ENCODE data around the gene SAMD4A.
A peak's percentile ranks its signal among the peaks of the same experiment; 100 is the strongest.

SAMD4A gene

GRCh38 chr14:54809767-54810166 is 242.8 kb downstream of the SAMD4A start:
- DNase-seq = no peak

DNA sequence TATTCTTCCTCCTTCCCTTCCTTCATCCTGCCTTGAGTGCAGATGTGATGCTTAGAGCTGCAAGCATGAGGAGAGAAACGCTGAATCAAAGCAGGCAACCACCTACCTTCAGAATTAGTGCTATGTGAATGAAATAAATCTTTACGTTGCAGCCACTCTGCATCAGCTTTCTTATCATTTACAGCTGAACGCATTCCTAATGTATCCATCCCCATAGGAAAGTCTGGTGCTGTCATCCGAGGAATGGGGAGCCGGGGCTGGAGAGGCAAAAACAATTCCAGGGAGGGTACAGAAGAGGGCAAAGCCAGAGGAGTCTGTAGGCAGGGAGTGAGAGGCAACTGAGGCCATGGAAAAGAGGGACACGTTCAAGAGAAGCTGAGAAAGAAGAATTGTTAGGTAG is 245.7 kb downstream of the SAMD4A start:
- DNase-seq = no peak

- no peak for DNase-seq
These were observed 246.2 kb downstream of the SAMD4A start for GRCh38 chr14:54813081-54813480.

DNA sequence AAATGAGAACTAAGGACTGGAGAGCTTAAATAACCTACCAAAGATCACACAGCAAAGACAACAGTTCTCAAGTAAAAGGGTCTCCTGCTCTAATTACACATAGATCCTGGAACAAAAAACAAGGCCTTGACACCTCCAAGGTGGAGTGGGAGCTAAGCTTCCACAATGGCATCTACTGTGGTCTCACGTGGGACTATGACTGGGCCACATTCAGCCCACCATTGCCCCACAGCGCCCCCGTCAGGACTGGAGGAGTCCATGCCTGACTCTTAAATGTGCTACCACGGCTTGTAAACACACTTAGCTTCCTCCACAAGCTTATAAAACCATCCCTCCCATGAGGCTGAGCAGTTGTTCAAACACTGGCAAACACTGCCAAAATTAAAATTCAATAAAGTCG is 247.1 kb downstream of the SAMD4A start:
- no peak for DNase-seq

GRCh38 chr14:54815016-54815415 is 248.1 kb downstream of the SAMD4A start:
- DNase-seq = peak; percentile 78

DNA sequence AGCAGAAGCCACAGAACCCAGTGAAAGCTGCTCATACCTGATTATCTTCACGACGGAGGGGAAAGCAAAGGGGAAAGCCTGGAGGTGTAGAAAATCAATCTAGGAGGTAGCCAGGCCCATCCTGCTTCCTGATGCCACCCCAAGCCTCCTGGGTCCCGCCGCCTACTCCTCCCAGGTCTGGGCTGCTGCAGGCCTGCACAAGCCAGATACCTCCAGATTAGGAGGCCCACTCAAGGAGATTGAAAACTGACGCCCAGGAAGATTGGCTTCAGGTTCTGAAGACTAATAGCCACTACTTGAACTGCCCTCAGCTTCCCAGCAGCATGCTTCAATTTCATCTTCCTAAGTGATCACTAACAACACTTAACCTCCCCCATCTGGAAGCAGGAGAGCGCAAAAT is 248.6 kb downstream of the SAMD4A start:
- DNase-seq = no peak

DNA sequence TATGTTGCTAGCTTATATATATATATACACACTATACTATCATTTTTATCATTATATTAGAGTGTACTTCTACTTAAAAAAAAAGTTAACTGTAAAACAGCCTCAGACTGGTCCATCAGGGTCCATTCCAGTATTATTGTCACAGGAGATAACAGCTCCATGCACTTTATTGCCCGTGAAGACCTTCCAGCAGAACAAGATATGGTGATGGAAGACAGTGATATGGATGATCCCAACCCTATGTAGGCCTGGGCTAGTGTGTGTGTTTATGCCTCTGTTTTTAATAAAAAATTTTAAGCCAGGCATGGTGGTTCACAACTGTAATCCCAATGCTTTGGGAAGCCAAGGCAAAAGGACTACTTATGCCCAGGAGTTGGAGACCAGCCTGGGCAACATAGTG is 249.5 kb downstream of the SAMD4A start:
- DNase-seq = no peak

DNA sequence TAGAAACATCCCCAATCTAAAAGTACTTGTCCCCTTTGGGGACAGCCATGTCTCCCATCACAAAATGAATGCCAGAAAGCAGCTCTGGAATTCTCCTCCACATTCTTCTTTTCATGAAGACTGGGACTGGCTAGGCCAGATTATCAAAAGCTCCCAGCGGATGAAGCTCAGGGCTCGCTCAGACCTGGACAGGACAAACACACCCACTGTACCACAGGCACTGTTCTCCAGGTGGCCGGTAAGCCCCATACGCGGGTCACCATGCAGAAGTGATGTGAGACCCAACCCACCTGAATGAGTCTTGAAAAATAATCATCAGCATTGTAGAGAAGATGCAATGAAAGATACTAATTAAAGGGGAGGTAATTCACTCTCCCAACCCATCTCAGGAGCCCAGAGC is 250.6 kb downstream of the SAMD4A start:
- DNase-seq = no peak

- DNase-seq = no peak
These were observed 251.5 kb downstream of the SAMD4A start for GRCh38 chr14:54818201-54819133.

- no peak for DNase-seq
These were observed 255.8 kb downstream of the SAMD4A start for GRCh38 chr14:54822685-54823084.

GRCh38 chr14:54823757-54824549 is 257.0 kb downstream of the SAMD4A start:
- no peak for DNase-seq

- DNase-seq = no peak
These were observed 261.1 kb downstream of the SAMD4A start for GRCh38 chr14:54828037-54828436.

- DNase-seq = no peak
These were observed 262.7 kb downstream of the SAMD4A start for GRCh38 chr14:54829486-54830224.

- DNase-seq = no peak
These were observed 263.7 kb downstream of the SAMD4A start for GRCh38 chr14:54830650-54831049.

- no peak for DNase-seq
These were observed 267.2 kb downstream of the SAMD4A start for GRCh38 chr14:54834081-54834480.

- no peak for DNase-seq
These were observed 267.8 kb downstream of the SAMD4A start for GRCh38 chr14:54834727-54835126.

GRCh38 chr14:54836231-54836630 is 269.3 kb downstream of the SAMD4A start:
- DNase-seq = no peak

DNA sequence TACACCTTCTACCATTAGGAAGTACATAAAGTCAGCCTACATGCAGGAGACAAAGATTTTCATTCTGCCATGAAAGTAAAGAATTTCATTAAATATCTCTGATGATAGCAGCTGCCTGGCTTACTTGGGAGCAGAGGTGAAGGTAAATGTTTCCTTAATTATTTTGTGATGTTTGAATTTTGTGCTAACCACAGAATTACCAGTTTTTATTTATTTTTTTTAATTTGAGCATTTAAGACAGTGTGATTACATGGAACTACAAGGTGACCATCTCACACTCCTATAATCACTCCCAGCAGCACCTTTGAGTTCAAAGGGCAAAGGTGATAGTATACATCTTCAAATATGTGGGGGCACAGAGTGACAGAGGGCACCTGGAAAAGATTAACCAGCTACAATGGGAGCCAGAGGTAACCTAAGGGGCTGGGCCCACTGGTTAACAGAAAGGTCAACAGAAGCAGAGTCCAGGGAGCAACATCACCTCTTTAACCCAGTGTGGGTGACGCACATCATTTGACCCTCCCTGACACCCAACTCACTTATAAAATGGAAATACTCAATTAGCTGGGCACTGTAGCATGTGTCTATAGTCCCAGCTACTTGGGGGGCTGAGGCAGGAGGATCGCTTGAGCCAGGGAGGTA is 270.7 kb downstream of the SAMD4A start:
- no peak for DNase-seq

GRCh38 chr14:54838931-54839512 is 272.1 kb downstream of the SAMD4A start:
- DNase-seq = no peak

- DNase-seq = no peak
These were observed 272.8 kb downstream of the SAMD4A start for GRCh38 chr14:54839701-54840119.

DNA sequence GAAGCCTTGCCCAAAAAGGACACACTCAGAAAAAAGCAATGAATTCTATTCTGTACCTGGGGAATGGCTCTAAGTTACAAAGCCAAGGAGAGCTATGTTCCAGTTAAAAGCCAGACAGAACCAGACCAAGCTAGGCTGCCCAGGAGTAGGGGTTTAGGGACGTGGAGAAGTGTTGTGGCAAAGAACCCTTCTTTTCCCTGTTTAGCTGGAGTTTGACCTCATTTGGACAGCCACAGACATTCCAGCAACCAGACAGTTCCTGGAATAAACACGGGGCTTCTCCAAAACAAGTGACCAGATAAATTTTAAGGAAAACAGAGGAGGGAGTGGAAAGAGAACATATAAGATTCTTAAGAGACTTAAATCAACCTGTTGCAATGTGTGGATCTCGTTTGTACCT is 273.4 kb downstream of the SAMD4A start:
- no peak for DNase-seq

- no peak for DNase-seq
These were observed 273.9 kb downstream of the SAMD4A start for GRCh38 chr14:54840798-54841197.

Data from NCI-H2029 treated with DMSO at 0.1 percent for 48 hours (cell line).